Measurements from ENCODE around the gene TK2.

DNA sequence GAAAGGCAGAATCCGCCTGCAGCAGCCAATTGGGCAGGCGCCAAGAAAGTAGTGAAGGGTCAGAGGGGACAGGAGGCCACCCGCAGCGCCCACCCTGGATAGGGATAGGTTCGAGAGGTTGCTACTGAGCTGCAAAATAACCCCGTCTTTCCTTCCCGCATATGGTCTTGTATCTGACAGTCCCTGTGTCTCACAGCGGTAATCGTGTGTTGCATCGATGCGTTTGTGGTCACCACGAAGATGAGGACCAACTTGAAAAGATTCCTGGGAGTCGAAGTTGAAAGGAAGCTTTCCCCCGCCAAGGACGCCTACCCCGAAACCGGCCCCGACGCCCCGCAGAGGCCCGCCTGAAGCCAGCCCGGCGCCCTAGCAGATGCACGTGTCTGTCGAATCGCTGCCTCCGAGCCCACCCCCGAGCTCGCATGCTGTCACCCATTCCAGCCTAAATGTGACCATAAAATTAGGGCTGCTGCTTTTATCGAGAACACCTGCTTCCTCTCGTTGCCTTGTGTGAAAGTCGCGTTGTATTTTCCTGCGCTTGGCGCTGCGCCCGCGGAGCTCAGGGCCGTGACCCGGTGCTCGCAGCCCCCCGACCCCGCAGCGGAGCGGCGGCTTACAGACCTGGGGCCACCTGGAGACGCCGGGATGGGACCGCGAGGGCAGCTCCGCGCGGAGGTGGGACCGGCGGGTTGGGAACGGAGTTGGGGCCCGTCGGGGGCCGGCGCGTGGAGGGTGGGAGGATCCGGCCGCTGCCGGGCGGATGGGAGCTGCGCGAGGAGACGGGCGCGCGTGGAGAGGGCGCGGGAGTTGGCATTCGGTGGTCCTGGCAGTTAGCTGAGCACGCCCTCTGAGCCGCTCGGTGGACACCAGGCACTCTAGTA lies 29.0 kb upstream of the TK2 start, which contains the start of gene CMTM2:
- TF ChIP-seq CREB1 (IDR thresholded peaks at IDR 0.05; ENCODE audit: low read depth) (no peak), NFIC (IDR thresholded peaks at IDR 0.05) (no peak), EP300 (IDR thresholded peaks at IDR 0.05; ENCODE audit: borderline replicate concordance) (no peak)
- TF ChIP-seq, protein P1, sequence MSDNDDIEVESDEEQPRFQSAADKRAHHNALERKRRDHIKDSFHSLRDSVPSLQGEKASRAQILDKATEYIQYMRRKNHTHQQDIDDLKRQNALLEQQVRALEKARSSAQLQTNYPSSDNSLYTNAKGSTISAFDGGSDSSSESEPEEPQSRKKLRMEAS (IDR thresholded peaks at IDR 0.05) = no peak
- TF ChIP-seq, protein P2, sequence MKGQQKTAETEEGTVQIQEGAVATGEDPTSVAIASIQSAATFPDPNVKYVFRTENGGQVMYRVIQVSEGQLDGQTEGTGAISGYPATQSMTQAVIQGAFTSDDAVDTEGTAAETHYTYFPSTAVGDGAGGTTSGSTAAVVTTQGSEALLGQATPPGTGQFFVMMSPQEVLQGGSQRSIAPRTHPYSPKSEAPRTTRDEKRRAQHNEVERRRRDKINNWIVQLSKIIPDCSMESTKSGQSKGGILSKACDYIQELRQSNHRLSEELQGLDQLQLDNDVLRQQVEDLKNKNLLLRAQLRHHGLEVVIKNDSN (IDR thresholded peaks at IDR 0.05) = no peak

Measured in Ishikawa (cell line).